Sigmoid colon (tissue), 7 donors: ENCODE results near the gene SGSM1. TPM values are rescaled to one million over a fixed set of nuclear protein-coding genes. Genes with fewer than 3 reads are reported as not detected.
"Not testable (repeated sequence)": the region's sequence is repeated elsewhere in the genome, so short reads cannot be mapped to it uniquely, and the experiment has no call there.

Source experiments
- DNase-seq: peaks from one replicate; pipeline ENCODE4 v3.0.0-alpha.2; 2019
- H3K27ac ChIP-seq, 4 donors: fragments of 200-600 bp; sonication (generic); one replicate each; pipeline ENCODE4 v1.5.1; 2016 to 2019; ENCODE audit warnings: mild to moderate bottlenecking in 1 of 4
- H3K27me3 ChIP-seq, 3 donors: fragments of 200-600 bp; sonication (generic); one replicate each; pipeline ENCODE4 v1.5.1; 2019; ENCODE audit warnings: mild to moderate bottlenecking in 1 of 3
- H3K36me3 ChIP-seq, 4 donors: fragments of 200-600 bp; sonication (generic); one replicate each; pipeline ENCODE4 v1.5.1; 2016 to 2019
- H3K4me1 ChIP-seq, 4 donors: fragments of 200-600 bp; sonication (generic); one replicate each; pipeline ENCODE4 v1.5.1; 2017 to 2019
- H3K4me3 ChIP-seq, 4 donors: fragments of 200-600 bp; sonication (generic); one replicate each; pipeline ENCODE4 v1.5.1; 2017 to 2019; ENCODE audit warnings: mild to moderate bottlenecking in 2 of 4, moderate library complexity in 1 of 4
- H3K9me3 ChIP-seq, 4 donors: fragments of 200-600 bp in 3 of 4; sonication (generic) in 3 of 4; one replicate each; pipeline versions ENCODE4 v1.5.1 to v1.6.1; 2013 to 2019
- CTCF ChIP-seq, 4 experiments: fragments of 450-650 bp in 3 of 4; fragments of 200-600 bp in 1 of 4; IDR thresholded peaks; one replicate each; pipeline ENCODE4 v1.5.1; 2016 to 2019; ENCODE audit warnings: antibody characterized with exemption in 4 of 4, mild to moderate bottlenecking in 3 of 4, moderate library complexity in 2 of 4
- EP300 ChIP-seq, 4 donors: sonication (generic); formaldehyde crosslinking; IDR thresholded peaks; one replicate each; pipeline ENCODE4 v1.6.1; 2017; ENCODE audit warnings: antibody characterized with exemption in 4 of 4
- POLR2A ChIP-seq, 2 donors: fragments of 450-650 bp; IDR thresholded peaks; one replicate each; pipeline ENCODE4 v1.6.1; 2016; ENCODE audit warnings: antibody characterized with exemption in 2 of 2, mild to moderate bottlenecking in 2 of 2, moderate library complexity in 2 of 2
- POLR2AphosphoS5 ChIP-seq, 4 donors: sonication (generic); formaldehyde crosslinking; IDR thresholded peaks; one replicate each; pipeline ENCODE4 v1.6.1; 2017; ENCODE audit warnings: antibody characterized with exemption in 4 of 4
- WGBS, 2 donors: extraction: QIAGEN DNeasy Blood & Tissue Kit; methylation state at CpG; one replicate each; pipeline ENCODE4 v1.1.7; 2013; 5-methylcytosine and 5-hydroxymethylcytosine counted together
- intact Hi-C: fragments of 100-400 bp; cut with DNase I; formaldehyde crosslinking; loops from one replicate; pipeline ENCODE4 v1.15.1; 2023
- polyA plus RNA-seq, 3 donors: library from polyadenylated mRNA; stranded (reverse); fragments of 200-250 nt; gene quantifications; one replicate each; pipeline ENCODE4 v1.2.3, GENCODE V29; 2013
- total RNA-seq, 4 donors: library from RNA; depleted of rRNA; stranded (reverse); fragments of >200 nt; gene quantifications; one replicate each; pipeline ENCODE4 v1.1.0, GENCODE V29; 2016
- donor health status: healthy with polysubstance abuse.
- donor health status: Bipolar disorder and iron deficiency.
- donor health status: healthy.

SGSM1 gene
- total and polyA plus RNA-seq, 7 donors = 0.46 to 3.6 (median 2.3) TPM

DNA sequence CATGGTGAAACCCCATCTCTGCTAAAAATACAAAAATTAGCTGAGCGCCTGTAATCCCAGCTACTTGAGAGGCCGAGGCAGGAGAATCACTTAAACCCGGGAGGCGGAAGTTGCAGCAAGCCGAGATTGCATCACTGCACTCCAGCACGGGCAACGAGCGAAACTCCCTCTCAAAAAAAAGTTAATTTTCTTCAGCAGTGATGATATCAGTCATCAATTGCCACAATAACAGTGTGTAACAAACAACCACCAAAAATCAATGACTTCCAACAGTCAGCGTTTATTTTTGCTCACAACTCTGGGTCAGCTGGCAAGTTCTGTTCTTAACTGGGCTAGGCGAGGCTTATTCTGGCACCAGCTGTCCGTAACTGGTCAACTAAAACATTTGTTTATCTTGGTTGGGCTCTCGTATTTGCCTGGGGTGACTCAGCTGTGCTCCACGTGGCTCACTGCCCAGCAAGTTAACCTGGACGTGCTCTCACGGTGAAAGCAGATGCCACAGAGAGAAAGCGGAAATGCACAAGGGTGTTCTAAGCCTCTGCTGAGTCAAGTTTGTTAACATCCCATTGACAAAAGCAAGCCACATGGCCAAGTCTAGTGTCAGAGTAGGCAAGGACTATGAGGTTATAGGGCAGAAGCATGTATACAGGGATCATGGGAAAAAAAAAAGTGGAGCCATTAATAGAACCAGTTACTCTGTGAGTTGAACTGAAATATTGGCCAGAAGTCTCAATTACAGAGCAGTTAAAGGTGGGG, 88.4 kb downstream of the SGSM1 start:
- intact Hi-C loops = loop anchor here (2.0 kb wide), 1 partner anchor 58 kb away; the partner anchor contains the start of gene KIAA1671

GRCh38 chr22:24894998-24895397, 89.0 kb downstream of the SGSM1 start:
- Histone ChIP-seq H3K4me1 (peaks cover 0 to 18% (median 17%) of the 10 kb centered on the region in 4 donors), H3K36me3 (peaks cover 0 to 5% (median 0%) of the 10 kb centered on the region in 4 donors), H3K9me3 (no peaks in the 10 kb centered on the region), H3K27me3 (no peaks in the 10 kb centered on the region), H3K4me3 (no peak overlapping the region), H3K27ac (peak overlapping the region; percentile 72 to 84 (median 80))
- 5 to 41% methylated on average over 7 of the region's 7 CpGs for WGBS, 2 donors
- TF ChIP-seq CTCF (IDR thresholded peaks at IDR 0.05) (no peak), EP300 (IDR thresholded peaks at IDR 0.05) (no peak), POLR2A (IDR thresholded peaks at IDR 0.05) (no peak), POLR2AphosphoS5 (IDR thresholded peaks at IDR 0.05) (no peak)
- intact Hi-C loops = loop anchor here (2.0 kb wide), 1 partner anchor 58 kb away; the partner anchor contains the start of gene KIAA1671
- peak; percentile 88 for DNase-seq

More for the DNA sequence above, 88.4 kb downstream of the SGSM1 start:
- Histone ChIP-seq H3K27me3 (no peaks in the 10 kb centered on the region), H3K36me3 (peaks cover 0 to 5% (median 0%) of the 10 kb centered on the region in 4 donors), H3K9me3 (no peaks in the 10 kb centered on the region), H3K4me3 (peak overlapping the region in 2 of 4 donors; percentile 1 to 15), H3K4me1 (peaks cover 0 to 18% (median 17%) of the 10 kb centered on the region in 4 donors), H3K27ac (peak overlapping the region; percentile 72 to 84 (median 80))
- TF ChIP-seq EP300 (IDR thresholded peaks at IDR 0.05) (peak in 1 of 4 donors; percentile 65), POLR2AphosphoS5 (IDR thresholded peaks at IDR 0.05) (peak; percentile 48 to 85 (median 62)), CTCF (IDR thresholded peaks at IDR 0.05) (no peak)
- 9 to 47% methylated on average over 16 of the region's 16 CpGs for WGBS, 2 donors
- peak; percentile 93 for DNase-seq

DNA sequence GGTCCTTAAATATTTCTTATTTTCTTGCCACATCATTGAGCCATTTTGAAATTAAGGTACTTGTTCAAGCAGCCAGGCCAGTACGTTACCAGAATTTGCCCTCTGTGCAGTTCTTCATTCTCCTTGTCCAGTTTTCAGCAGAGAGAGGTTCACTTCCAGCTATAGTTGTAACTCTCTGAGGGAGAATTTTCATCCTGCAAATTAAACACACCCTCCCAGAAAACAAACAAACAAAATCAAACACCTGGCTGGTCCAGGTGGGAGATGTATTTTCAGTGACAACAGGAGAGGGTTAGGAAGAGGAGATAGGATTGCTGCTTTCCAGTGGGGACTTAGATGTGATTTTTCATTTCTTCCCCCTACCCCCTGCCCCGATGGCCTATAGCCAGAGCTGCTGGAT, 95.4 kb downstream of the SGSM1 start:
- H3K9me3 ChIP-seq = peaks cover 0 to 5% (median 2%) of the 10 kb centered on the region in 4 donors
- no peak overlapping the region for H3K27ac ChIP-seq
- H3K4me1 ChIP-seq = no peaks in the 10 kb centered on the region
- intact Hi-C loops = no loop called here
- H3K27me3 ChIP-seq = no peaks in the 10 kb centered on the region
- peaks cover 0 to 11% (median 2%) of the 10 kb centered on the region in 4 donors for H3K36me3 ChIP-seq
- WGBS, 2 donors = 42 to 68% methylated on average over 2 of the region's 2 CpGs
- no peak overlapping the region for H3K4me3 ChIP-seq
- TF ChIP-seq POLR2A (IDR thresholded peaks at IDR 0.05) (no peak), EP300 (IDR thresholded peaks at IDR 0.05) (no peak), CTCF (IDR thresholded peaks at IDR 0.05) (no peak), POLR2AphosphoS5 (IDR thresholded peaks at IDR 0.05) (no peak)
- no peak for DNase-seq

GRCh38 chr22:24905909-24906308, 99.9 kb downstream of the SGSM1 start:
- intact Hi-C loops = no loop called here
- Histone ChIP-seq H3K27me3 (no peaks in the 10 kb centered on the region), H3K9me3 (peaks cover 0 to 5% (median 3%) of the 10 kb centered on the region in 4 donors), H3K4me1 (no peaks in the 10 kb centered on the region), H3K4me3 (no peak overlapping the region), H3K36me3 (peaks cover 0 to 5% (median 2%) of the 10 kb centered on the region in 4 donors), H3K27ac (no peak overlapping the region)
- TF ChIP-seq POLR2AphosphoS5 (IDR thresholded peaks at IDR 0.05) (no peak), CTCF (IDR thresholded peaks at IDR 0.05) (no peak), EP300 (IDR thresholded peaks at IDR 0.05) (no peak), POLR2A (IDR thresholded peaks at IDR 0.05) (no peak)
- 98 to 100% methylated on average over 1 of the region's 1 CpG for WGBS, 2 donors
- DNase-seq = no peak

GRCh38 chr22:24907101-24907500, 101.1 kb downstream of the SGSM1 start:
- H3K27ac ChIP-seq, H3K36me3 ChIP-seq, H3K4me3 ChIP-seq, H3K27me3 ChIP-seq, DNase-seq, intact Hi-C loops, H3K9me3 ChIP-seq, H3K4me1 ChIP-seq: not testable (repeated sequence)
- 92 to 95% methylated on average over 3 of the region's 3 CpGs for WGBS, 2 donors
